GM19395 (cell line): Measurements from ENCODE around the gene HPS3.
"Not testable (repeated sequence)": the region's sequence is repeated elsewhere in the genome, so short reads cannot be mapped to it uniquely, and the experiment has no call there.

Experiments used
- ATAC-seq: cut with Tn5 transposase; IDR thresholded peaks from one replicate; pipeline ENCODE4 v1.9.1; 2021; ENCODE audit warnings: mild to moderate bottlenecking, moderate library complexity; ENCODE audit not compliant: unreplicated experiment

The HPS3 gene

GRCh38 chr3:149129326-149130205, at the start of gene HPS3:
TSS of gene HPS3 (plus strand) at chr3:149129638. CDS start at chr3:149129724, 86 bp downstream.
- peak; percentile 88 for ATAC-seq

GRCh38 chr3:149080011-149080698, 49.3 kb upstream of the HPS3 start:
- ATAC-seq: no peak

- ATAC-seq: no peak
Measured at GRCh38 chr3:149080699-149081091, 48.7 kb upstream of the HPS3 start.

GRCh38 chr3:149081772-149082171, 47.7 kb upstream of the HPS3 start:
- ATAC-seq: no peak

- ATAC-seq: peak; percentile 38
Measured at GRCh38 chr3:149085828-149086231, 43.6 kb upstream of the HPS3 start.

GRCh38 chr3:149086232-149086988, 43.0 kb upstream of the HPS3 start, which contains the start of gene HLTF:
TSS of gene HLTF (minus strand) at chr3:149086533. CDS start at chr3:149086336, 197 bp downstream.
- peak; percentile 99 for ATAC-seq

GRCh38 chr3:149087208-149087607, 42.2 kb upstream of the HPS3 start:
- ATAC-seq: no peak

GRCh38 chr3:149089395-149089794, 40.0 kb upstream of the HPS3 start:
- ATAC-seq: no peak

- ATAC-seq: no peak
Measured at GRCh38 chr3:149090461-149090860, 39.0 kb upstream of the HPS3 start.

- ATAC-seq: no peak
Measured at GRCh38 chr3:149090907-149091306, 38.5 kb upstream of the HPS3 start.

GRCh38 chr3:149091983-149092382, 37.5 kb upstream of the HPS3 start:
- ATAC-seq: no peak

- peak; percentile 86 for ATAC-seq
Measured at GRCh38 chr3:149095487-149095886, 34.0 kb upstream of the HPS3 start.

GRCh38 chr3:149097987-149098386, 31.5 kb upstream of the HPS3 start:
- not testable (repeated sequence) for ATAC-seq

- no peak for ATAC-seq
Measured at GRCh38 chr3:149101154-149101553, 28.3 kb upstream of the HPS3 start.

GRCh38 chr3:149101641-149102040, 27.8 kb upstream of the HPS3 start:
- ATAC-seq: no peak

GRCh38 chr3:149104484-149104883, 25.0 kb upstream of the HPS3 start:
- ATAC-seq: no peak

- no peak for ATAC-seq
Measured at GRCh38 chr3:149114458-149114857, 15.0 kb upstream of the HPS3 start.

- ATAC-seq: no peak
Measured at GRCh38 chr3:149115114-149115513, 14.3 kb upstream of the HPS3 start.

- no peak for ATAC-seq
Measured at GRCh38 chr3:149118724-149119123, 10.7 kb upstream of the HPS3 start.

GRCh38 chr3:149119466-149119865, 10.0 kb upstream of the HPS3 start:
- no peak for ATAC-seq
